ENCODE measurements around the gene RNF144A.

The RNF144A gene

GRCh38 chr2:6909431-6910385, 7.5 kb upstream of the RNF144A start:
- no peak for DNase-seq

GRCh38 chr2:6911721-6912120, 5.5 kb upstream of the RNF144A start:
- no peak for DNase-seq

- no peak for DNase-seq
Observed at GRCh38 chr2:6913415-6914157, 3.6 kb upstream of the RNF144A start.

GRCh38 chr2:6914828-6915227, 2.4 kb upstream of the RNF144A start:
- no peak for DNase-seq

- DNase-seq = no peak
Observed at GRCh38 chr2:6915399-6915798, 1.8 kb upstream of the RNF144A start.

GRCh38 chr2:6916224-6916623, 988 bp upstream of the RNF144A start:
- no peak for DNase-seq

GRCh38 chr2:6916736-6917070, 509 bp upstream of the RNF144A start:
- DNase-seq = no peak

GRCh38 chr2:6917761-6918421, 679 bp downstream of the RNF144A start:
- no peak for DNase-seq

- DNase-seq = no peak
Observed at GRCh38 chr2:6919901-6920742, 2.9 kb downstream of the RNF144A start.

GRCh38 chr2:6920743-6921064, 3.5 kb downstream of the RNF144A start:
- no peak for DNase-seq

GRCh38 chr2:6921321-6921922, 4.2 kb downstream of the RNF144A start:
- DNase-seq = no peak

GRCh38 chr2:6922201-6922656, 5.0 kb downstream of the RNF144A start:
- DNase-seq = no peak

GRCh38 chr2:6923319-6923718, 6.1 kb downstream of the RNF144A start:
- DNase-seq = no peak

GRCh38 chr2:6924101-6924923, 7.1 kb downstream of the RNF144A start:
- DNase-seq = no peak

- no peak for DNase-seq
Observed at GRCh38 chr2:6924924-6925409, 7.8 kb downstream of the RNF144A start.

- no peak for DNase-seq
Observed at GRCh38 chr2:6926071-6926732, 9.0 kb downstream of the RNF144A start.

GRCh38 chr2:6927186-6927585, 10.0 kb downstream of the RNF144A start:
- no peak for DNase-seq

GRCh38 chr2:6927753-6928152, 10.5 kb downstream of the RNF144A start:
- no peak for DNase-seq

GRCh38 chr2:6928452-6928851, 11.2 kb downstream of the RNF144A start:
- DNase-seq = no peak

- DNase-seq = no peak
Observed at GRCh38 chr2:6929196-6929819, 12.1 kb downstream of the RNF144A start.

Measured in amniotic stem cell (primary cell).